HG02973 (cell line): Measurements from ENCODE around the gene MARK4.
"Not testable (repeated sequence)": the region's sequence is repeated elsewhere in the genome, so short reads cannot be mapped to it uniquely, and the experiment has no call there.

Experiments
- ATAC-seq: cut with Tn5 transposase; IDR thresholded peaks from one replicate; pipeline ENCODE4 v1.9.1; 2021; ENCODE audit warnings: moderate library complexity; ENCODE audit not compliant: unreplicated experiment

Gene MARK4

GRCh38 chr19:45334881-45335280 is 83.8 kb downstream of the MARK4 start:
- ATAC-seq: not testable (repeated sequence)

GRCh38 chr19:45336696-45337251 is 85.7 kb downstream of the MARK4 start:
- ATAC-seq: no peak

- ATAC-seq: no peak
These were observed 88.6 kb downstream of the MARK4 start for GRCh38 chr19:45339629-45340028.

- no peak for ATAC-seq
These were observed 89.3 kb downstream of the MARK4 start, which contains the start of gene KLC3 for GRCh38 chr19:45340232-45340898. Gene KLC3, plus strand, starts transcription at chr19:45340750. Its CDS starts 4,792 bp downstream, at chr19:45345542.

- ATAC-seq: no peak
These were observed 89.9 kb downstream of the MARK4 start for GRCh38 chr19:45340899-45341453.

GRCh38 chr19:45342911-45343310 is 91.8 kb downstream of the MARK4 start:
- no peak for ATAC-seq

GRCh38 chr19:45344621-45345505 is 93.8 kb downstream of the MARK4 start:
- no peak for ATAC-seq

- no peak for ATAC-seq
These were observed 94.4 kb downstream of the MARK4 start for GRCh38 chr19:45345506-45345860.

- ATAC-seq: no peak
These were observed 95.4 kb downstream of the MARK4 start for GRCh38 chr19:45346449-45346848.

- ATAC-seq: no peak
These were observed 96.7 kb downstream of the MARK4 start for GRCh38 chr19:45347570-45348366.

GRCh38 chr19:45348367-45349125 is 97.5 kb downstream of the MARK4 start:
- ATAC-seq: no peak

GRCh38 chr19:45349126-45349415 is 98.0 kb downstream of the MARK4 start:
- no peak for ATAC-seq

- no peak for ATAC-seq
These were observed 98.4 kb downstream of the MARK4 start for GRCh38 chr19:45349430-45349941.

- no peak for ATAC-seq
These were observed 99.5 kb downstream of the MARK4 start for GRCh38 chr19:45350477-45351058.

- ATAC-seq: no peak
These were observed 100.4 kb downstream of the MARK4 start for GRCh38 chr19:45351401-45351952.

GRCh38 chr19:45352062-45352461 is 101.0 kb downstream of the MARK4 start:
- no peak for ATAC-seq

GRCh38 chr19:45352471-45352870 is 101.4 kb downstream of the MARK4 start:
- no peak for ATAC-seq

- no peak for ATAC-seq
These were observed 102.1 kb downstream of the MARK4 start for GRCh38 chr19:45352914-45353796.
